G401 (cell line): Measurements from ENCODE around the gene KIAA1217. TPM values are rescaled to one million over a fixed set of nuclear protein-coding genes. Genes with fewer than 3 reads are reported as not detected.

Source experiments
- DNase-seq: peaks from one replicate; pipeline ENCODE4 v3.0.0-alpha.2; 2015; ENCODE audit warnings: low spot score
- in situ Hi-C: cut with HindIII; loops from 2 replicates; pipeline ENCODE4 v1.10.0; 2016; ENCODE audit warnings: low sequenced_read_pairs, mixed read lengths
- total RNA-seq: library from RNA; depleted of rRNA; stranded (reverse); fragments of >200 nt; shearing (Covaris generic); gene quantifications from 2 replicates; pipeline ENCODE4 v1.2.3, GENCODE V29; 2014; rRNA removed

The KIAA1217 gene
- total RNA-seq: 0.31 and 2.1 TPM in 2 replicates

GRCh38 chr10:24208661-24209431 is at the start of gene KIAA1217:
Gene KIAA1217 (plus strand): TSS chr10:24209138. CDS start chr10:24209194, 56 bp downstream.
- DNase-seq: no peak
- in situ Hi-C loops: no loop called here

GRCh38 chr10:24162206-24162985 is 46.5 kb upstream of the KIAA1217 start:
- no peak for DNase-seq
- in situ Hi-C loops: no loop called here

- no peak for DNase-seq
- in situ Hi-C loops: no loop called here
These were observed 45.5 kb upstream of the KIAA1217 start for GRCh38 chr10:24163485-24163884.

GRCh38 chr10:24168258-24169170 is 40.4 kb upstream of the KIAA1217 start:
- DNase-seq: no peak
- in situ Hi-C loops: no loop called here

GRCh38 chr10:24170199-24170598 is 38.7 kb upstream of the KIAA1217 start:
- in situ Hi-C loops: no loop called here
- no peak for DNase-seq

GRCh38 chr10:24172909-24173308 is 36.0 kb upstream of the KIAA1217 start:
- in situ Hi-C loops: no loop called here
- no peak for DNase-seq

- no peak for DNase-seq
- in situ Hi-C loops: no loop called here
These were observed 34.9 kb upstream of the KIAA1217 start for GRCh38 chr10:24174014-24174413.

- in situ Hi-C loops: no loop called here
- DNase-seq: no peak
These were observed 32.3 kb upstream of the KIAA1217 start for GRCh38 chr10:24176658-24177057.

- in situ Hi-C loops: no loop called here
- DNase-seq: no peak
These were observed 31.3 kb upstream of the KIAA1217 start for GRCh38 chr10:24177636-24178035.

- no peak for DNase-seq
- in situ Hi-C loops: no loop called here
These were observed 28.0 kb upstream of the KIAA1217 start for GRCh38 chr10:24180891-24181290.

GRCh38 chr10:24184455-24184854 is 24.5 kb upstream of the KIAA1217 start:
- in situ Hi-C loops: no loop called here

GRCh38 chr10:24193330-24193729 is 15.6 kb upstream of the KIAA1217 start:
- in situ Hi-C loops: no loop called here
- DNase-seq: no peak

More at GRCh38 chr10:24184455-24184854, 24.5 kb upstream of the KIAA1217 start:
- no peak for DNase-seq

GRCh38 chr10:24197263-24197662 is 11.7 kb upstream of the KIAA1217 start:
- in situ Hi-C loops: no loop called here
- DNase-seq: no peak

- no peak for DNase-seq
- in situ Hi-C loops: no loop called here
These were observed 7.3 kb upstream of the KIAA1217 start for GRCh38 chr10:24201503-24202180.

GRCh38 chr10:24202181-24202570 is 6.8 kb upstream of the KIAA1217 start:
- in situ Hi-C loops: no loop called here
- no peak for DNase-seq

GRCh38 chr10:24205821-24206220 is 3.1 kb upstream of the KIAA1217 start:
- no peak for DNase-seq
- in situ Hi-C loops: no loop called here

- DNase-seq: no peak
- in situ Hi-C loops: no loop called here
These were observed 2.6 kb upstream of the KIAA1217 start for GRCh38 chr10:24206334-24206733.

GRCh38 chr10:24206926-24207325 is 2.0 kb upstream of the KIAA1217 start:
- in situ Hi-C loops: no loop called here

GRCh38 chr10:24207341-24207740 is 1.6 kb upstream of the KIAA1217 start:
- no peak for DNase-seq
- in situ Hi-C loops: no loop called here

More at GRCh38 chr10:24206926-24207325, 2.0 kb upstream of the KIAA1217 start:
- DNase-seq: no peak
